T-cell (primary cell): ENCODE measurements around the gene CAMKV. TPM values are rescaled to one million over a fixed set of nuclear protein-coding genes. Genes with fewer than 3 reads are reported as not detected.
A peak's percentile ranks its signal among the peaks of the same experiment; 100 is the strongest.

ENCODE experiments used
- ATAC-seq, 4 experiments: fragments of 200-7000 bp in 3 of 4; fragments of 150-1000 bp in 1 of 4; cut with Tn5 transposase; replicated peaks in 1 of 4; 1 replicate in 3 of 4; 2 replicates in 1 of 4; pipeline ENCODE4 v1.10.0; 2021; ENCODE audit warnings: moderate library complexity in 3 of 4, mild to moderate bottlenecking in 2 of 4, moderate number of reproducible peaks in 1 of 4
- CTCF ChIA-PET, 2 donors: fragments of 300-600 bp; sonication (Branson Sonifier 250); formaldehyde crosslinking; loops; one replicate each; lab custom pipeline; 2022; ENCODE audit warnings: antibody characterized with exemption in 2 of 2; lab: Charles Lee
- POLR2A ChIA-PET, 2 donors: fragments of 300-600 bp; sonication (Branson Sonifier 250); formaldehyde crosslinking; loops; one replicate each; lab custom pipeline; 2022; ENCODE audit warnings: antibody characterized with exemption in 2 of 2; lab: Charles Lee
- DNase-seq, 35 experiments: peaks; one replicate each; pipeline versions ENCODE4 v3.0.0 to v3.0.0-alpha.2; 2013 to 2023
- H3K27ac ChIP-seq: one replicate; pipeline ENCODE4 v1.5.1; 2013; ENCODE audit warnings: low read length
- H3K27me3 ChIP-seq, 2 experiments: replicated peaks in 1 of 2; 1 replicate in 1 of 2; 2 replicates in 1 of 2; pipeline versions ENCODE4 v1.6.1 to v1.7.0; 2013; ENCODE audit warnings: low read length in 1 of 2, mixed read lengths in 1 of 2; ENCODE audit not compliant: control insufficient read depth in 2 of 2, insufficient read depth in 2 of 2; ENCODE audit errors: extremely low read depth in 1 of 2
- H3K36me3 ChIP-seq, 2 donors: 1 replicate in 1 of 2; 2 replicates in 1 of 2; pipeline versions ENCODE4 v1.6.1 to v1.7.0; 2013; ENCODE audit warnings: low read length in 1 of 2; ENCODE audit not compliant: control insufficient read depth in 2 of 2, insufficient read depth in 1 of 2; ENCODE audit errors: extremely low read depth in 1 of 2
- H3K4me1 ChIP-seq, 2 experiments: 1 replicate in 1 of 2; 2 replicates in 1 of 2; pipeline versions ENCODE4 v1.6.1 to v1.7.0; 2013; ENCODE audit warnings: low read length in 2 of 2, mixed read lengths in 1 of 2; ENCODE audit not compliant: insufficient read depth in 2 of 2, control insufficient read depth in 1 of 2; ENCODE audit errors: extremely low read depth in 1 of 2
- H3K4me3 ChIP-seq, 2 donors: 1 replicate in 1 of 2; 2 replicates in 1 of 2; pipeline versions ENCODE4 v1.5.1 to v1.7.0; 2013; ENCODE audit warnings: mild to moderate bottlenecking in 2 of 2, low read length in 1 of 2, moderate library complexity in 1 of 2; ENCODE audit not compliant: control insufficient read depth in 1 of 2; ENCODE audit errors: extremely low read depth in 1 of 2
- H3K9me3 ChIP-seq: 2 replicates; pipeline ENCODE4 v1.7.0; 2013
- H3K27ac Mint-ChIP-seq, 2 donors: one replicate each; pipeline ENCODE4 v1.8.0; 2020 to 2021; ENCODE audit warnings: mild to moderate bottlenecking in 2 of 2, mixed read lengths in 2 of 2
- H3K27me3 Mint-ChIP-seq, 2 donors: one replicate each; pipeline ENCODE4 v1.8.0; 2021 to 2022; ENCODE audit warnings: mixed read lengths in 2 of 2
- H3K36me3 Mint-ChIP-seq: one replicate; pipeline ENCODE4 v1.8.0; 2021; ENCODE audit warnings: mixed read lengths
- H3K4me1 Mint-ChIP-seq, 3 donors: one replicate each; pipeline ENCODE4 v1.8.0; 2020 to 2022; ENCODE audit warnings: mixed read lengths in 3 of 3, mild to moderate bottlenecking in 1 of 3
- H3K4me3 Mint-ChIP-seq, 3 donors: one replicate each; pipeline ENCODE4 v1.8.0; 2020 to 2022; ENCODE audit warnings: mild to moderate bottlenecking in 3 of 3, mixed read lengths in 3 of 3, moderate library complexity in 3 of 3
- H3K9me3 Mint-ChIP-seq, 3 donors: one replicate each; pipeline ENCODE4 v1.8.0; 2020 to 2022; ENCODE audit warnings: mixed read lengths in 3 of 3
- WGBS: methylation state at CpG from one replicate; pipeline ENCODE4 v1.1.5; 2013; ENCODE audit warnings: missing lambda C conversion rate; ENCODE audit not compliant: insufficient coverage; 5-methylcytosine and 5-hydroxymethylcytosine counted together
- total RNA-seq, 35 experiments: library from RNA in 6 of 35; stranded (reverse) in 6 of 35; fragments of 120-200 nt in 1 of 35; gene quantifications; one replicate each; pipeline versions ENCODE4 v1.2.1 to v1.2.4 and lab custom pipeline; 2013 to 2026

The CAMKV gene
- total RNA-seq, 5 donors from 2014 or later (not counting 1 experiment from before 2014, with no cell fraction given), result 0.18 to 0.35 (median 0.28) TPM; not detected in 2

- no peak overlapping the region for H3K27ac Mint-ChIP-seq
- Histone ChIP-seq H3K27ac (no peak overlapping the region), H3K9me3 (no peaks in the 10 kb centered on the region), H3K36me3 (no peaks in the 10 kb centered on the region), H3K4me3 (no peak overlapping the region), H3K27me3 (peaks cover 6 to 72% of the 10 kb centered on the region in 2 experiments), H3K4me1 (peaks cover 0 to 10% of the 10 kb centered on the region in 2 experiments)
- ChIA-PET CTCF (no interaction called here), POLR2A (no interaction called here)
- no peaks in the 10 kb centered on the region for H3K36me3 Mint-ChIP-seq
- H3K27me3 Mint-ChIP-seq, result peaks cover 20 to 38% of the 10 kb centered on the region in 2 donors
- H3K4me3 Mint-ChIP-seq, result no peak overlapping the region
- WGBS, result 73% methylated on average over 4 of the region's 5 CpGs
- H3K9me3 Mint-ChIP-seq, result no peaks in the 10 kb centered on the region
- DNase-seq (no peak), ATAC-seq (no peak)
- H3K4me1 Mint-ChIP-seq, result peaks cover 0 to 6% (median 0%) of the 10 kb centered on the region in 3 donors
These were observed 5.2 kb downstream of the CAMKV start for GRCh38 chr3:49864505-49864904.

DNA sequence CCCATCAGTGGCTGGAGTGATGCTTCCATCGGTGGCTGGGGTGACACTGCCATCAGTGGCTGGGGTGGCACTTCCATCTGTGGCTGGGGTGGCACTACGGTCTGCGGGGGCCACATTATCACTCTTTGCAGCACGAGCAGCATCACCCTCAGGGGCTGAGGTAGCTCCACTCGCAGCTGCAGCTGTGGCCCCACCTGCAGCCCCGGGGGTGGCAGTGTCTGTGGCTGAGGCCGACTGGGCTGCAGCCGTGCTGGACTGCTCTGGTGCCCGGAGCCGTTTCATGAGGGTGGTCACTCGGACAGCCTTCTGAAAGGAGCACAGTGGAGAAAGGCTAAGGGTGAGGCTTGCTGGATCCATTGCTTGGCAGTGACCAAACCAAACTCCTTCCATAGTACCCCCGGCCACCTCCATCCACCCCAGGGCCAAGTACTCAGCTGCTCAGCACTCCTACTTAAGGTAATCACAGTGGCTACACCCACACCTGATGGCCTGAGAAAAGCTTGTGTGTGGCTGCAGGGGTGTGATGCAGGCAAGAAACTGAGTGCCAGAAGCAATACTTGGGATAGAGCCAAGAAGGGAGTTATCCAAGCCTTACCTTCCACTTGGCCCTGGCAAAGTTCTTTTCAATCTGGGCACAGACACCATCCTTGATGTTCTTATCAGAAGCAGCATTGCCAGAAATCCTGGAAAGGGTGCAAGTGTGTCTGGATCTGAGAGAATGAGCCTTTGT lies 10.0 kb downstream of the CAMKV start:
- 84% methylated on average over 5 of the region's 12 CpGs for WGBS

DNA sequence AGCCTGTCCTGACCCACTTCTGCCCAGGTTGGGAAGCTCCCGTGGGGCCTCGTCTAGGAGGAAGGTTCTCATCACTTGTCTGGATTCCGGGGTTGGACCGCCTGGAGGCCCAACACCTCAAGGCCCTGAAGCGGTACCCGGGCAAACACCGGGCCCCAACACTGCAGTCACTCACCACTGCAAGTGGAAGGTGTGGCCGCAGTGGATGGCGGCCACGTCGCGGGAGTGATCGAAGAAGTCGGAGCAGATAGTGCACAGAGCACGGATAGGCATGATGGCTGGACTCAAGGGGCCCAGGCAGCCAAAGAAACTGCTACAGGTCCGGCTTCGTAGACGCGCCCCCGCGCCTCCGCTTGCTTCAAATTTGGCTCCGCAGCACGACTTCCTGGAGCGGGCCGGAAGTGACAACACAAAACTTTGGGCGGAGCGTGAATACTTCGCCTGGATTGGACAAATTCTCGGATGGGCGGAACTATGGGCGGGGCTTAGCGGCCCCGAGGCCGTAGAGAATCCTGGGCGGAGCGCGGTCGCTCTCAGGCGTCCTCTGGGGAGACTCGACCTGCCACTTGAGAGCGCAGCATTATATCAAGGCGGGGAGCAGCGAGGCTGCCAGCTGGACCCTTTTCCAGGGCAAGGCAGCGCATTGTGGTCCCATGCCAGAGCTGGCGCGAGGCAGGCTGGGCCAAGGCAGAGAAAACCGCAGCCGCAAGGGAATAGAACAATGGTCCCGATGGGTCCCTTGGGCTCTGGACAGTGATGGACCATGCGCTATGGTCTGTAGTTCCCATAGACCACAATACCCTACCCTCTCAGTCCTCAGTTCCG lies 13.3 kb downstream of the CAMKV start, which contains the start of gene TRAIP:
TSS of gene TRAIP (minus strand) at position 384 of the 825 bp plus-strand sequence. CDS start at position 273, 111 bp downstream.
- Histone ChIP-seq H3K27ac (peak within 1 kb of the TSS; percentile 64), H3K9me3 (no peaks in the 10 kb centered on the region), H3K4me1 (peaks cover 9 to 15% of the 10 kb centered on the region in 2 experiments), H3K36me3 (no peaks in the 10 kb centered on the region), H3K4me3 (peak within 1 kb of the TSS; percentile 57 to 86), H3K27me3 (peaks cover 0 to 1% of the 10 kb centered on the region in 2 experiments)
- peak; percentile 98 to 100 (median 100) for ATAC-seq
- Mint-ChIP-seq H3K9me3 (no peaks in the 10 kb centered on the region), H3K27ac (peak within 1 kb of the TSS; percentile 78 to 93), H3K4me3 (peak within 1 kb of the TSS; percentile 81 to 89 (median 82)), H3K27me3 (no peaks in the 10 kb centered on the region), H3K36me3 (no peaks in the 10 kb centered on the region), H3K4me1 (peaks cover 10 to 16% (median 14%) of the 10 kb centered on the region in 3 donors)
- peak; percentile 74 to 97 (median 88) for DNase-seq
- CTCF ChIA-PET, result no interaction called here
- POLR2A ChIA-PET, result interaction anchor here (0.5 to 0.7 kb wide), 2 partner anchors 51 to 376 kb away, joined by 3 to 4 read pairs; no protein-coding TSS in a partner anchor
- 4% methylated on average over 51 of the region's 52 CpGs for WGBS

More for the DNA sequence above, 10.0 kb downstream of the CAMKV start:
- POLR2A ChIA-PET, result no interaction called here
- Histone ChIP-seq H3K27ac (no peak overlapping the region), H3K27me3 (peaks cover 4 to 25% of the 10 kb centered on the region in 2 experiments), H3K9me3 (no peaks in the 10 kb centered on the region), H3K4me3 (no peak overlapping the region), H3K36me3 (no peaks in the 10 kb centered on the region), H3K4me1 (peaks cover 9 to 15% of the 10 kb centered on the region in 2 experiments)
- DNase-seq (no peak), ATAC-seq (no peak)
- Mint-ChIP-seq H3K27ac (no peak overlapping the region), H3K4me3 (no peak overlapping the region), H3K36me3 (no peaks in the 10 kb centered on the region), H3K9me3 (no peaks in the 10 kb centered on the region), H3K4me1 (peaks cover 10 to 16% (median 14%) of the 10 kb centered on the region in 3 donors), H3K27me3 (peaks cover 5 to 11% of the 10 kb centered on the region in 2 donors)
- CTCF ChIA-PET, result no interaction called here

GRCh38 chr3:49855662-49856061 lies 14.0 kb downstream of the CAMKV start:
- Histone ChIP-seq H3K27ac (no peak overlapping the region), H3K4me1 (peaks cover 9 to 15% of the 10 kb centered on the region in 2 experiments), H3K27me3 (no peaks in the 10 kb centered on the region), H3K4me3 (peak overlapping the region; percentile 57 to 86), H3K9me3 (no peaks in the 10 kb centered on the region), H3K36me3 (no peaks in the 10 kb centered on the region)
- ATAC-seq, result no peak
- POLR2A ChIA-PET, result interaction anchor here in 1 of 2 donors (0.7 kb wide), 1 partner anchor 51 kb away, joined by 3 read pairs; no protein-coding TSS in a partner anchor
- 62% methylated on average over 3 of the region's 5 CpGs for WGBS
- CTCF ChIA-PET, result no interaction called here
- H3K4me1 Mint-ChIP-seq, result peaks cover 10 to 16% (median 14%) of the 10 kb centered on the region in 3 donors
- H3K27ac Mint-ChIP-seq, result no peak overlapping the region
- H3K36me3 Mint-ChIP-seq, result no peaks in the 10 kb centered on the region
- peak overlapping the region; percentile 81 to 89 (median 82) for H3K4me3 Mint-ChIP-seq
- no peaks in the 10 kb centered on the region for H3K9me3 Mint-ChIP-seq
- H3K27me3 Mint-ChIP-seq, result no peaks in the 10 kb centered on the region
- DNase-seq, result no peak

DNA sequence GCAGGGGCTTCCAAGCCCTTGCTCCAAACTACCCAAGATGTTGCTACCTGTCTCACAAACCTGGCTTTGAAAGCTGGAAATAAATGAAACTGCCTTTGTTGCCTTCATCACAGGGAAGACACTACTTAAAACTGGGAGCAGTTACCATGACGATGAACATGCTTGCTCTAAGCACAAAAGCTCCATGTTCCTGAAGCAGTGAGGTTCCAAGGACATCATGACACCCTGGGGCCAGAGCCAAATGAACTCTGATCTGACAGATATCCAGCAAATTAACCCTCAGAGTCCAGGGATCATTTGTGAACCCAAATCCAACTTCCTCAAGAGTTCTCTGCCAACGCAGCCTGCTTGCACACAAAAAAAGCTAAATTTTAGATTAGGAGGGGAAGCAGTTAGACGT lies 24.0 kb downstream of the CAMKV start:
- ChIA-PET POLR2A (interaction anchor here in 1 of 2 donors (0.6 kb wide), 1 partner anchor 1003 kb away, joined by 3 read pairs; no protein-coding TSS in a partner anchor), CTCF (interaction anchor here in 1 of 2 donors (1.1 kb wide), 1 partner anchor 43 kb away, joined by 3 read pairs; no protein-coding TSS in a partner anchor)
- Mint-ChIP-seq H3K27ac (no peak overlapping the region), H3K4me1 (no peaks in the 10 kb centered on the region), H3K36me3 (peaks cover 10% of the 10 kb centered on the region), H3K27me3 (no peaks in the 10 kb centered on the region), H3K9me3 (no peaks in the 10 kb centered on the region), H3K4me3 (no peak overlapping the region)
- no peak for DNase-seq
- peaks cover 0 to 3% of the 10 kb centered on the region in 2 donors for H3K36me3 ChIP-seq
- ATAC-seq, result no peak
- H3K27ac ChIP-seq, result no peak overlapping the region
- H3K4me1 ChIP-seq, result no peaks in the 10 kb centered on the region
- WGBS, result 88% methylated on average over 1 of the region's 3 CpGs
- no peak overlapping the region for H3K4me3 ChIP-seq
- H3K9me3 ChIP-seq, result no peaks in the 10 kb centered on the region
- H3K27me3 ChIP-seq, result no peaks in the 10 kb centered on the region
